Measurements from ENCODE around the gene CAMK2G. TPM values are rescaled to one million over a fixed set of nuclear protein-coding genes. Genes with fewer than 3 reads are reported as not detected.
"Not testable (repeated sequence)": the region's sequence is repeated elsewhere in the genome, so short reads cannot be mapped to it uniquely, and the experiment has no call there.

CAMK2G gene
- polyA plus RNA-seq, 1 of the 3 experiments (the other 2 are of a cell fraction), result 41.4 TPM

DNA sequence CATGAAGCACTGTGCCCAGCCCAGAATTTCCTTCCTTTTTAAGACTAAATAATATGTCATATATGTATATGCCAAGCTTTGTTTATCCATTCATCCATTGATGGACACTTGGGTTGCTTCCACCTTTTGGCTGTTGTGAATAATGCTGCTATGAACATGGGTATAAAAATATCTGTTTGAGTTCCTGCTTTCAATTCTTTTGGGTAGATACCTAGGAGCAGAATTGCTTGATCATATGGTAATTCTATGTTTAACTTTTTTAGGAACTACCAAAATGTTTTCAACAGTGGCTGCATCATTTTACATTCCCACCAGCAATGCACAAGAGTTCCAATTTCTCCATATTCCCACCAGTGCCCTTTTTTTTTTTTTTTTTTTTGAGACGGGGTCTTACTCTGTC lies 23.3 kb upstream of the CAMK2G start (continued):
- TF ChIP-seq, protein P1, sequence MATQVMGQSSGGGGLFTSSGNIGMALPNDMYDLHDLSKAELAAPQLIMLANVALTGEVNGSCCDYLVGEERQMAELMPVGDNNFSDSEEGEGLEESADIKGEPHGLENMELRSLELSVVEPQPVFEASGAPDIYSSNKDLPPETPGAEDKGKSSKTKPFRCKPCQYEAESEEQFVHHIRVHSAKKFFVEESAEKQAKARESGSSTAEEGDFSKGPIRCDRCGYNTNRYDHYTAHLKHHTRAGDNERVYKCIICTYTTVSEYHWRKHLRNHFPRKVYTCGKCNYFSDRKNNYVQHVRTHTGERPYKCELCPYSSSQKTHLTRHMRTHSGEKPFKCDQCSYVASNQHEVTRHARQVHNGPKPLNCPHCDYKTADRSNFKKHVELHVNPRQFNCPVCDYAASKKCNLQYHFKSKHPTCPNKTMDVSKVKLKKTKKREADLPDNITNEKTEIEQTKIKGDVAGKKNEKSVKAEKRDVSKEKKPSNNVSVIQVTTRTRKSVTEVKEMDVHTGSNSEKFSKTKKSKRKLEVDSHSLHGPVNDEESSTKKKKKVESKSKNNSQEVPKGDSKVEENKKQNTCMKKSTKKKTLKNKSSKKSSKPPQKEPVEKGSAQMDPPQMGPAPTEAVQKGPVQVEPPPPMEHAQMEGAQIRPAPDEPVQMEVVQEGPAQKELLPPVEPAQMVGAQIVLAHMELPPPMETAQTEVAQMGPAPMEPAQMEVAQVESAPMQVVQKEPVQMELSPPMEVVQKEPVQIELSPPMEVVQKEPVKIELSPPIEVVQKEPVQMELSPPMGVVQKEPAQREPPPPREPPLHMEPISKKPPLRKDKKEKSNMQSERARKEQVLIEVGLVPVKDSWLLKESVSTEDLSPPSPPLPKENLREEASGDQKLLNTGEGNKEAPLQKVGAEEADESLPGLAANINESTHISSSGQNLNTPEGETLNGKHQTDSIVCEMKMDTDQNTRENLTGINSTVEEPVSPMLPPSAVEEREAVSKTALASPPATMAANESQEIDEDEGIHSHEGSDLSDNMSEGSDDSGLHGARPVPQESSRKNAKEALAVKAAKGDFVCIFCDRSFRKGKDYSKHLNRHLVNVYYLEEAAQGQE (IDR thresholded peaks at IDR 0.05; ENCODE audit: low read depth, low read length), result no peak
- no peak for TF ChIP-seq USF2 (IDR thresholded peaks at IDR 0.05; ENCODE audit: borderline replicate concordance, low read depth, low read length)
- TF ChIP-seq MEF2A (IDR thresholded peaks at IDR 0.05; ENCODE audit: borderline replicate concordance, low read depth), result no peak
- no peak for TF ChIP-seq ELF1 (IDR thresholded peaks at IDR 0.05)
- no peak for TF ChIP-seq RCOR1 (IDR thresholded peaks at IDR 0.05; ENCODE audit: low read length)
- TF ChIP-seq, protein P2, sequence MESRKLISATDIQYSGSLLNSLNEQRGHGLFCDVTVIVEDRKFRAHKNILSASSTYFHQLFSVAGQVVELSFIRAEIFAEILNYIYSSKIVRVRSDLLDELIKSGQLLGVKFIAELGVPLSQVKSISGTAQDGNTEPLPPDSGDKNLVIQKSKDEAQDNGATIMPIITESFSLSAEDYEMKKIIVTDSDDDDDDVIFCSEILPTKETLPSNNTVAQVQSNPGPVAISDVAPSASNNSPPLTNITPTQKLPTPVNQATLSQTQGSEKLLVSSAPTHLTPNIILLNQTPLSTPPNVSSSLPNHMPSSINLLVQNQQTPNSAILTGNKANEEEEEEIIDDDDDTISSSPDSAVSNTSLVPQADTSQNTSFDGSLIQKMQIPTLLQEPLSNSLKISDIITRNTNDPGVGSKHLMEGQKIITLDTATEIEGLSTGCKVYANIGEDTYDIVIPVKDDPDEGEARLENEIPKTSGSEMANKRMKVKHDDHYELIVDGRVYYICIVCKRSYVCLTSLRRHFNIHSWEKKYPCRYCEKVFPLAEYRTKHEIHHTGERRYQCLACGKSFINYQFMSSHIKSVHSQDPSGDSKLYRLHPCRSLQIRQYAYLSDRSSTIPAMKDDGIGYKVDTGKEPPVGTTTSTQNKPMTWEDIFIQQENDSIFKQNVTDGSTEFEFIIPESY (IDR thresholded peaks at IDR 0.05; ENCODE audit: borderline replicate concordance, low read depth), result no peak
- TF ChIP-seq TCF12 (IDR thresholded peaks at IDR 0.05), result no peak

DNA sequence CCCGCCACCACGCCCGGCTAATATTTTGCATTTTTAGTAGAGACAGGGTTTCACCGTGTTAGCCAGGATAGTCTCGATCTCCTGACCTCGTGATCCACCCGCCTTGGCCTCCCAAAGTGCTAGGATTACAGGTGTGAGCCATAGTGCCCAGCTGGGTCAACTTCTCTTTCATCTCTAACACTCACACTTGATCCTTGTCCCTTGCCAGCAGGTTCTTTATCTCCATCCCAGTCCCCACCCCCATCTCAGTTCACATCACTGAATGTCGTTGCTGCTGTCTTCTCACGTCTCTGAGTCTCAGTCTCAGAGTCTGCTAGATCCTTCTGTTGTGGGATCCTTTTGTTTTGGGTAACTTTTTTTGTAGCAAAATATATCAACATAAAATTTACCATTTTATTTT lies 21.0 kb upstream of the CAMK2G start:
- H3K9ac ChIP-seq; H3K4me1 ChIP-seq (ENCODE audit: control insufficient read depth in 1 of 2, insufficient read depth in 2 of 2, low read depth in 1 of 2, low read length in 1 of 2): not testable (repeated sequence)
- CTCF ChIA-PET, result interaction anchor here (1.4 to 26.9 kb wide), 2 partner anchors 9 to 45 kb away, joined by 5 to 472 read pairs; no protein-coding TSS in a partner anchor

More for the DNA sequence above, 21.0 kb upstream of the CAMK2G start:
- 98% methylated on average over 9 of the region's 9 CpGs for WGBS (ENCODE audit: low lambda C conversion rate)
- H3K9me3 ChIP-seq; H4K20me1 ChIP-seq (ENCODE audit: insufficient read depth); H3K9me2 ChIP-seq; H3K27me3 ChIP-seq (ENCODE audit: insufficient read depth); H3K79me2 ChIP-seq (ENCODE audit: insufficient read depth); H3K4me3 ChIP-seq (ENCODE audit: low read depth in 2 of 2, low read length in 1 of 2); H3K4me2 ChIP-seq; POLR2A ChIA-PET; DNase-seq; H3K36me3 ChIP-seq (replicated peaks in 1 of 2; ENCODE audit: control insufficient read depth in 1 of 2, insufficient read depth in 2 of 2, low read length in 1 of 2); H2AFZ ChIP-seq (ENCODE audit: low read depth): not testable (repeated sequence)
- Histone ChIP-seq H3F3A (replicated peaks; ENCODE audit: insufficient read depth) (peaks cover 34% of the 10 kb centered on the region), H3K27ac (ENCODE audit: low read depth in 2 of 2, low read length in 1 of 2) (peak overlapping the region in 1 of 2 experiments; percentile 66; a peak in 2 of 4 replicates)
